Upper lobe of left lung (tissue), 6 donors: ENCODE measurements around the gene KLF7. TPM values are rescaled to one million over a fixed set of nuclear protein-coding genes. Genes with fewer than 3 reads are reported as not detected.
A peak's percentile ranks its signal among the peaks of the same experiment; 100 is the strongest.

Experiments used
- ATAC-seq, 2 donors: fragments of 200-7000 bp; cut with Tn5 transposase; one replicate each; pipeline ENCODE4 v1.9.1; 2022; ENCODE audit warnings: mild to moderate bottlenecking in 2 of 2, moderate library complexity in 2 of 2; ENCODE audit not compliant: low FRiP score in 2 of 2
- DNase-seq, 2 donors: peaks; one replicate each; pipeline ENCODE4 v3.0.0-alpha.2; 2019 to 2020
- H3K27ac ChIP-seq, 4 donors: fragments of 200-600 bp; sonication (generic); one replicate each; pipeline ENCODE4 v1.5.1; 2016 to 2019
- H3K27me3 ChIP-seq, 4 donors: fragments of 200-600 bp; sonication (generic); one replicate each; pipeline ENCODE4 v1.5.1; 2017 to 2019
- H3K36me3 ChIP-seq, 4 donors: fragments of 200-600 bp; sonication (generic); one replicate each; pipeline ENCODE4 v1.5.1; 2016 to 2019
- H3K4me1 ChIP-seq, 4 donors: fragments of 200-600 bp; sonication (generic); one replicate each; pipeline ENCODE4 v1.5.1; 2018 to 2019
- H3K4me3 ChIP-seq, 4 donors: fragments of 200-600 bp; sonication (generic); one replicate each; pipeline ENCODE4 v1.5.1; 2017 to 2019; ENCODE audit warnings: mild to moderate bottlenecking in 2 of 4, moderate library complexity in 1 of 4
- H3K9me3 ChIP-seq, 4 donors: fragments of 200-600 bp; sonication (generic); one replicate each; pipeline ENCODE4 v1.5.1; 2018 to 2019
- EP300 ChIP-seq, 4 donors: sonication (generic); formaldehyde crosslinking; IDR thresholded peaks; one replicate each; pipeline ENCODE4 v1.5.1; 2017; ENCODE audit warnings: antibody characterized with exemption in 4 of 4, control low read depth in 2 of 4
- POLR2A ChIP-seq, 4 donors: fragments of 450-650 bp; IDR thresholded peaks; one replicate each; pipeline ENCODE4 v1.5.1; 2016 to 2017; ENCODE audit warnings: antibody characterized with exemption in 4 of 4, mild to moderate bottlenecking in 2 of 4
- POLR2AphosphoS5 ChIP-seq, 2 donors: sonication (generic); formaldehyde crosslinking; IDR thresholded peaks; one replicate each; pipeline ENCODE4 v1.5.1; 2017; ENCODE audit warnings: antibody characterized with exemption in 2 of 2
- WGBS, 2 donors: methylation state at CpG; one replicate each; pipeline ENCODE4 v1.1.5; 2017 to 2018; 5-methylcytosine and 5-hydroxymethylcytosine counted together
- total RNA-seq, 6 donors: library from RNA; depleted of rRNA in 4 of 6; stranded (reverse); fragments of >200 nt in 4 of 6; gene quantifications; one replicate each; pipeline versions ENCODE4 v1.1.0 to v1.2.1, GENCODE V29; 2016 to 2021
- TF ChIP-seq, protein P1 (sequence below), 6 experiments: fragments of 450-650 bp in 4 of 6; fragments of 200-600 bp in 2 of 6; sonication (generic) in 2 of 6; IDR thresholded peaks; one replicate each; pipeline ENCODE4 v1.5.1; 2016 to 2019; ENCODE audit warnings: antibody characterized with exemption in 6 of 6
- donor health status: DM: no; HTN: no; CAD: no; lungs with moderate emphysema.
- donor health status: DM: no; HTN: yes; CAD: no; lungs with severe emphysema.

The KLF7 gene
- total RNA-seq, 6 donors from 2014 or later, result 15.4 to 50.5 (median 22.4) TPM

- Histone ChIP-seq H3K36me3 (peaks cover 0 to 56% (median 10%) of the 10 kb centered on the region in 4 donors), H3K4me1 (peaks cover 4 to 11% (median 8%) of the 10 kb centered on the region in 4 donors), H3K4me3 (no peak overlapping the region), H3K27ac (peak overlapping the region in 2 of 4 donors; percentile 33 to 38), H3K9me3 (no peaks in the 10 kb centered on the region), H3K27me3 (no peaks in the 10 kb centered on the region)
- no peak for ATAC-seq
- no peak for DNase-seq
- WGBS, 2 donors, result 44 to 69% methylated on average over 1 of the region's 1 CpG
- TF ChIP-seq POLR2AphosphoS5 (IDR thresholded peaks at IDR 0.05) (no peak), EP300 (IDR thresholded peaks at IDR 0.05) (no peak), POLR2A (IDR thresholded peaks at IDR 0.05) (no peak)
- TF ChIP-seq, protein P1, sequence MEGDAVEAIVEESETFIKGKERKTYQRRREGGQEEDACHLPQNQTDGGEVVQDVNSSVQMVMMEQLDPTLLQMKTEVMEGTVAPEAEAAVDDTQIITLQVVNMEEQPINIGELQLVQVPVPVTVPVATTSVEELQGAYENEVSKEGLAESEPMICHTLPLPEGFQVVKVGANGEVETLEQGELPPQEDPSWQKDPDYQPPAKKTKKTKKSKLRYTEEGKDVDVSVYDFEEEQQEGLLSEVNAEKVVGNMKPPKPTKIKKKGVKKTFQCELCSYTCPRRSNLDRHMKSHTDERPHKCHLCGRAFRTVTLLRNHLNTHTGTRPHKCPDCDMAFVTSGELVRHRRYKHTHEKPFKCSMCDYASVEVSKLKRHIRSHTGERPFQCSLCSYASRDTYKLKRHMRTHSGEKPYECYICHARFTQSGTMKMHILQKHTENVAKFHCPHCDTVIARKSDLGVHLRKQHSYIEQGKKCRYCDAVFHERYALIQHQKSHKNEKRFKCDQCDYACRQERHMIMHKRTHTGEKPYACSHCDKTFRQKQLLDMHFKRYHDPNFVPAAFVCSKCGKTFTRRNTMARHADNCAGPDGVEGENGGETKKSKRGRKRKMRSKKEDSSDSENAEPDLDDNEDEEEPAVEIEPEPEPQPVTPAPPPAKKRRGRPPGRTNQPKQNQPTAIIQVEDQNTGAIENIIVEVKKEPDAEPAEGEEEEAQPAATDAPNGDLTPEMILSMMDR (IDR thresholded peaks at IDR 0.05), result no peak
These were observed 57.3 kb downstream of the KLF7 start for GRCh38 chr2:207108440-207108839.

GRCh38 chr2:207107551-207107950 is 58.2 kb downstream of the KLF7 start:
- H3K27ac ChIP-seq, result peak overlapping the region in 2 of 4 donors; percentile 33 to 38

DNA sequence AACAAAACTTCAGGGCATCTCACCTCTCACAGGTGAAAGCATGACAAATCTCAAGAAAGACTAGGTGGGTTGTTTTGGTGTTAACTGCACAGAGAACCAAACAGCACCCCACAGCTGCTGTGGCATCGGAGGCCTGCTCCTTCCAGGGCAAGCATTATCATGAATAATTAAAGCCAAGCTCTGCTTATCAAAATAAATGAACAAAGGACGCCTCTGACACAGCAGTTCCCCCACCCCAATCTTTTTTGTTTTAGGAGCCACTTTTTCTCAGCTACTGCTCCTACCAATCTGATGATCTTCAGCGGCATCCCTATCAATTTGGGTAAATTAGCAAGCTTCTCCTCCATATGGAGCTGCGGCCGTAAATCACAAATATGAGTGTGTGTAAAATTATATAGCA is 58.6 kb downstream of the KLF7 start:
- no peak for TF ChIP-seq EP300 (IDR thresholded peaks at IDR 0.05)
- no peak overlapping the region for H3K4me3 ChIP-seq
- DNase-seq, result no peak
- no peaks in the 10 kb centered on the region for H3K27me3 ChIP-seq
- ATAC-seq, result no peak
- 67 to 81% methylated on average over 5 of the region's 5 CpGs for WGBS, 2 donors
- no peaks in the 10 kb centered on the region for H3K9me3 ChIP-seq
- peaks cover 4 to 14% (median 9%) of the 10 kb centered on the region in 4 donors for H3K4me1 ChIP-seq
- peaks cover 0 to 50% (median 10%) of the 10 kb centered on the region in 4 donors for H3K36me3 ChIP-seq
- H3K27ac ChIP-seq, result peak overlapping the region in 2 of 4 donors; percentile 33 to 38

More at GRCh38 chr2:207107551-207107950, 58.2 kb downstream of the KLF7 start:
- Histone ChIP-seq H3K36me3 (peaks cover 0 to 55% (median 10%) of the 10 kb centered on the region in 4 donors), H3K4me3 (no peak overlapping the region), H3K4me1 (peaks cover 4 to 13% (median 9%) of the 10 kb centered on the region in 4 donors), H3K9me3 (no peaks in the 10 kb centered on the region), H3K27me3 (no peaks in the 10 kb centered on the region)
- 43 to 59% methylated on average over 12 of the region's 12 CpGs for WGBS, 2 donors
- ATAC-seq (peak in 1 of 2 donors; percentile 70), DNase-seq (peak in 1 of 2 donors; percentile 44)
- TF ChIP-seq, protein P1 (IDR thresholded peaks at IDR 0.05), result no peak
- TF ChIP-seq POLR2AphosphoS5 (IDR thresholded peaks at IDR 0.05) (no peak), POLR2A (IDR thresholded peaks at IDR 0.05) (no peak), EP300 (IDR thresholded peaks at IDR 0.05) (no peak)

- 100% methylated on average over 2 of the region's 2 CpGs for WGBS, 2 donors
- Histone ChIP-seq H3K9me3 (no peaks in the 10 kb centered on the region), H3K27me3 (no peaks in the 10 kb centered on the region), H3K4me3 (no peak overlapping the region), H3K4me1 (peaks cover 4 to 19% (median 7%) of the 10 kb centered on the region in 4 donors), H3K27ac (no peak overlapping the region), H3K36me3 (peaks cover 0 to 28% (median 6%) of the 10 kb centered on the region in 4 donors)
- ATAC-seq, result no peak
- TF ChIP-seq, protein P1 (IDR thresholded peaks at IDR 0.05), result no peak
- TF ChIP-seq POLR2A (IDR thresholded peaks at IDR 0.05) (no peak), POLR2AphosphoS5 (IDR thresholded peaks at IDR 0.05) (no peak), EP300 (IDR thresholded peaks at IDR 0.05) (no peak)
- no peak for DNase-seq
These were observed 62.6 kb downstream of the KLF7 start for GRCh38 chr2:207103132-207103531.

DNA sequence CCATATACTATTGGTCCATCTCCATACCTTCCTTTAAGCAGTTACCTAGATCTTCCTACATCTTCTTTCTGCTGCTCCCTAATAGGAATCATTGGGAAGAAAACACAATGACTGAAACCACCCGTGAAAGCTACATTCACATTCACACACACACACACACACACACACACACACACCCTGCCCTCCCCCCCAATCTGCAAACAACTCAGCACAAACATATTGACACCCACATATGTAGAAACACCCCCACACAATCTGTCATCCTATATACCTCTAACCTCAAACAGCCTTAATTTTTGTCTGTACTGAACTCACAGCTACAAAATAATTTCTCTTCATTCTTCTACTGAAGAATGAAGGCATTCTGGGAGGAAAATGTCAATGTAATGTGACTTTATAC is 63.8 kb downstream of the KLF7 start:
- WGBS, 2 donors, result 67 to 71% methylated on average over 1 of the region's 1 CpG
- H3K4me3 ChIP-seq, result no peak overlapping the region
- no peaks in the 10 kb centered on the region for H3K27me3 ChIP-seq
- DNase-seq, result no peak
- TF ChIP-seq, protein P1 (IDR thresholded peaks at IDR 0.05), result no peak
- no peak for TF ChIP-seq POLR2AphosphoS5 (IDR thresholded peaks at IDR 0.05)
- ATAC-seq, result no peak
- no peaks in the 10 kb centered on the region for H3K9me3 ChIP-seq
- peak overlapping the region in 1 of 4 donors; percentile 66 for H3K27ac ChIP-seq
- H3K4me1 ChIP-seq, result peaks cover 0 to 16% (median 3%) of the 10 kb centered on the region in 4 donors
- H3K36me3 ChIP-seq, result peaks cover 0 to 26% (median 6%) of the 10 kb centered on the region in 4 donors
